ENCODE results near the gene WDR54.

DNA sequence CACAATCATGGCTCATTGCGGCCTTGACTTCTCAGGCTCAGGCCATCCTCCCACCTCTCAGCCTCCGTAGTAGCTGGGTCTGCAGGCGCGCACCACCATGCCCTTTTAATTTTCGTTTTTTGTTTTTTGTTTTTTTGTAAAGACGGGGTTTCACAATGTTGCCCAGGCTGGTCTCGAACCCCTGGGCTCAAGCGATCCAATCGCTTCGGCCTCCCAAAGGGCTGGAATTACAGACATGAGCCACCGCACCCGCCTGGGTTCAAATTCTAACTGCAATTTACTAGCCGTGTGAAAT, 29.1 kb upstream of the WDR54 start:
- TF ChIP-seq POLR2AphosphoS5 (IDR thresholded peaks at IDR 0.05; ENCODE audit: insufficient read depth, low read depth, low read length) (no peak), POLR2A (IDR thresholded peaks at IDR 0.05; ENCODE audit: low read depth, low read length) (no peak), JUN (IDR thresholded peaks at IDR 0.05; ENCODE audit: borderline replicate concordance, insufficient read depth, insufficient read length, low read depth) (no peak), MYC (IDR thresholded peaks at IDR 0.05; ENCODE audit: low read depth, low read length) (no peak)
- TF ChIP-seq, protein P1, sequence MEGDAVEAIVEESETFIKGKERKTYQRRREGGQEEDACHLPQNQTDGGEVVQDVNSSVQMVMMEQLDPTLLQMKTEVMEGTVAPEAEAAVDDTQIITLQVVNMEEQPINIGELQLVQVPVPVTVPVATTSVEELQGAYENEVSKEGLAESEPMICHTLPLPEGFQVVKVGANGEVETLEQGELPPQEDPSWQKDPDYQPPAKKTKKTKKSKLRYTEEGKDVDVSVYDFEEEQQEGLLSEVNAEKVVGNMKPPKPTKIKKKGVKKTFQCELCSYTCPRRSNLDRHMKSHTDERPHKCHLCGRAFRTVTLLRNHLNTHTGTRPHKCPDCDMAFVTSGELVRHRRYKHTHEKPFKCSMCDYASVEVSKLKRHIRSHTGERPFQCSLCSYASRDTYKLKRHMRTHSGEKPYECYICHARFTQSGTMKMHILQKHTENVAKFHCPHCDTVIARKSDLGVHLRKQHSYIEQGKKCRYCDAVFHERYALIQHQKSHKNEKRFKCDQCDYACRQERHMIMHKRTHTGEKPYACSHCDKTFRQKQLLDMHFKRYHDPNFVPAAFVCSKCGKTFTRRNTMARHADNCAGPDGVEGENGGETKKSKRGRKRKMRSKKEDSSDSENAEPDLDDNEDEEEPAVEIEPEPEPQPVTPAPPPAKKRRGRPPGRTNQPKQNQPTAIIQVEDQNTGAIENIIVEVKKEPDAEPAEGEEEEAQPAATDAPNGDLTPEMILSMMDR (IDR thresholded peaks at IDR 0.05; ENCODE audit: extremely low read depth in 1 of 2, insufficient read depth in 1 of 2, low read depth in 1 of 2, low read length in 2 of 2), result no peak
- TF ChIP-seq, protein P2, sequence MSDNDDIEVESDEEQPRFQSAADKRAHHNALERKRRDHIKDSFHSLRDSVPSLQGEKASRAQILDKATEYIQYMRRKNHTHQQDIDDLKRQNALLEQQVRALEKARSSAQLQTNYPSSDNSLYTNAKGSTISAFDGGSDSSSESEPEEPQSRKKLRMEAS (IDR thresholded peaks at IDR 0.05; ENCODE audit: insufficient read depth, insufficient read length), result no peak
